GM12873 (cell line): ENCODE measurements around the gene IZUMO1.

Experiments used
- TF ChIP-seq, protein P1 (sequence below): IDR thresholded peaks from 2 replicates; pipeline ENCODE4 v1.5.1; 2012; ENCODE audit warnings: low read depth, mild to moderate bottlenecking, moderate library complexity, low read length, control low read depth; ENCODE audit not compliant: insufficient read depth; ENCODE audit errors: missing control alignments

The IZUMO1 gene

DNA sequence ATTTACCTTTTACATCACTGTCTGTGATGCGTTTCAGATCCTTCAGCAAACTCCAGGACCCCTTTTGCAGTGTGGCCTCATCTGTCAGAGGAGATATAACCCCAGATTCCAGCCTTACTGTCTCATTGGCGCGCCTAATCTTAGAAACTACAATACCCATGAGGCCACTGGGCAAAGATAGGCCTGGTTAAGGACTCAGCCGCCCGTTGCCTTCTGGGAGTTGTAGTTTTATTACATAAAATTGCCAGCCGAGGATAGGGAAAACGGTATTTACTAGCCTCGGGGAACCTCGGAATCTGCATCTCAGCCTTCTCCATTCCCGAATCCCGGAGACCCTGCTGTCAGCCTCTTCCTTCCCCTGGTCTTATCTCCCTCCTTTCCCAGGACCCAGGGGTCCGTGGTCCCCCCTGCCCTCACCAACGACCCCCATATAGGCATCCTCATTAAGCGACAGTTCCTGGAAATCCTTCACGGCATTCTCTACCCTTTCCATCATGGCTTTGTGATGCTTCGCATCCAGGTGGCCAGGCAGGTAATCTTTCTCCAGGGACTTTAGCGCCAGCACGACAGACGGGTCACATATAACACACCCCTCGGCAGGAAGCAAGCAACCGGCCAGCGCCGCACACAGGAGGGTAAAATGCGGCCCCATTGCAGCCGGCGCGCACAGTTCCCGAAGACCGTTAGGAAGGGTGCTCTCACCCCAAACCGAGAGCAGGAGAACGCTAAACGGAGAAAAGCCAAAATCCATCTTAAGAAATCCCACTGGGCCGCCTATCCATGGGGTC, 1.3 kb downstream of the IZUMO1 start:
- TF ChIP-seq, protein P1, sequence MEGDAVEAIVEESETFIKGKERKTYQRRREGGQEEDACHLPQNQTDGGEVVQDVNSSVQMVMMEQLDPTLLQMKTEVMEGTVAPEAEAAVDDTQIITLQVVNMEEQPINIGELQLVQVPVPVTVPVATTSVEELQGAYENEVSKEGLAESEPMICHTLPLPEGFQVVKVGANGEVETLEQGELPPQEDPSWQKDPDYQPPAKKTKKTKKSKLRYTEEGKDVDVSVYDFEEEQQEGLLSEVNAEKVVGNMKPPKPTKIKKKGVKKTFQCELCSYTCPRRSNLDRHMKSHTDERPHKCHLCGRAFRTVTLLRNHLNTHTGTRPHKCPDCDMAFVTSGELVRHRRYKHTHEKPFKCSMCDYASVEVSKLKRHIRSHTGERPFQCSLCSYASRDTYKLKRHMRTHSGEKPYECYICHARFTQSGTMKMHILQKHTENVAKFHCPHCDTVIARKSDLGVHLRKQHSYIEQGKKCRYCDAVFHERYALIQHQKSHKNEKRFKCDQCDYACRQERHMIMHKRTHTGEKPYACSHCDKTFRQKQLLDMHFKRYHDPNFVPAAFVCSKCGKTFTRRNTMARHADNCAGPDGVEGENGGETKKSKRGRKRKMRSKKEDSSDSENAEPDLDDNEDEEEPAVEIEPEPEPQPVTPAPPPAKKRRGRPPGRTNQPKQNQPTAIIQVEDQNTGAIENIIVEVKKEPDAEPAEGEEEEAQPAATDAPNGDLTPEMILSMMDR: no peak

DNA sequence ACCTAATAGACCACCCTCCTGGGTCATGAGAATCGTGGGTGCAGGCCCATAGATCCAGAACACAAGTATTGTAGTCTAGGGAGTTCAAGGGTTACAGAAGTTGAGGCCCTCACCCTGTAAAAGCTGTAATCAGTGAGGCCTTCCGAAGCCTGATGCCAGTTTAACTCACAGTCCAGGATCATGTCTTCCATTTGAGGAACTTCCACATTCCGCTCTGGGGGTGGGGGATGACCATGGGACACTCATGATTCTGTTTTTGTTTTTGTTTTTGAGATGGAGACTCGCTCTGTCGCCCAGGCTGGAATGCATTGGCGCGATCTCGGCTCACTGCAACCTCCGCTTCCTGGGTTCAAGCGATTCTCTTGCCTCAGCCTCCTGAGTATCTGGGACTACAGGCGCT, 4.6 kb downstream of the IZUMO1 start:
- TF ChIP-seq, protein P1: no peak

DNA sequence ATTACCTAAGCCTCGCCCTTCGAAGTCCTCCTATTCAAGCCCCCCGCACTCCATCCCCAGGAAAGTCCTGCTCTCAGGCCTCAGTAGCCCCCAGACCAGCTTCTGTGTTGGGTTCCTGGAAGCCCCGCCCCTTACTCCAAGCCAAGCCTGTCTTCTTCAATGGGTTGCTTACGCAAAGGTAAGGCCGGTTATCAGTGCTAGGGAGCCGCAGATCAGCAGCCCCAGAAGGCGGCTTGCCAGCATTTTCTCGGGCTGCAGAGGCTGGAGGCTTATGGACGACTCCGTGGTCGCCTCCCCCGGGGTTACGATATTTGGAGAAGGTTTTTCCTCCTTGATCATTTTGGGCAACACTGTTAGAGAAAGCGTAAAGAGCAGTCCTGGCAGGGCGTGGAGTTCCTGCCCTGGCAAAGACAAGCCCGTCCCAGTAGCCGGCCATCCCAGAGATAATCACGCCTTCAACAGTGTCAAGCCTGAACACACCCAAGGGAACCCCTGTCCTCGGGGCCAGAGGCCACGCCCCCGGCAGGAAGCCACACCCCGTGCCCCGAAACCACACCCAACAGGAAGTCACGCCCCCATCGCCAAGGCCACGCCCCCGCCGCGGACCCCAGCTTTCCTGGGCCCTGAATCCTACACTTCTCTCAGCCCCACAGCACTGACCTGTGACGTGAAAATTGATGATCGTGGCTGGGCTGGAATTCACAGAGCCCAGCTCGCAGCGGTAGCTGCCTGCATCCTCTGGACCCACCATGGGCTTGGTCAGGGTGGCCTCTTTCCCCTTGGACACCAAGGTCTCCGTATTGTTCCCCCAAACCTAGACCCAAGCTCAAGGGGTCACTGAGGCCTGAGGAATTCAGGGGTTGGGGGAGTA, 5.3 kb downstream of the IZUMO1 start:
- TF ChIP-seq, protein P1: no peak

DNA sequence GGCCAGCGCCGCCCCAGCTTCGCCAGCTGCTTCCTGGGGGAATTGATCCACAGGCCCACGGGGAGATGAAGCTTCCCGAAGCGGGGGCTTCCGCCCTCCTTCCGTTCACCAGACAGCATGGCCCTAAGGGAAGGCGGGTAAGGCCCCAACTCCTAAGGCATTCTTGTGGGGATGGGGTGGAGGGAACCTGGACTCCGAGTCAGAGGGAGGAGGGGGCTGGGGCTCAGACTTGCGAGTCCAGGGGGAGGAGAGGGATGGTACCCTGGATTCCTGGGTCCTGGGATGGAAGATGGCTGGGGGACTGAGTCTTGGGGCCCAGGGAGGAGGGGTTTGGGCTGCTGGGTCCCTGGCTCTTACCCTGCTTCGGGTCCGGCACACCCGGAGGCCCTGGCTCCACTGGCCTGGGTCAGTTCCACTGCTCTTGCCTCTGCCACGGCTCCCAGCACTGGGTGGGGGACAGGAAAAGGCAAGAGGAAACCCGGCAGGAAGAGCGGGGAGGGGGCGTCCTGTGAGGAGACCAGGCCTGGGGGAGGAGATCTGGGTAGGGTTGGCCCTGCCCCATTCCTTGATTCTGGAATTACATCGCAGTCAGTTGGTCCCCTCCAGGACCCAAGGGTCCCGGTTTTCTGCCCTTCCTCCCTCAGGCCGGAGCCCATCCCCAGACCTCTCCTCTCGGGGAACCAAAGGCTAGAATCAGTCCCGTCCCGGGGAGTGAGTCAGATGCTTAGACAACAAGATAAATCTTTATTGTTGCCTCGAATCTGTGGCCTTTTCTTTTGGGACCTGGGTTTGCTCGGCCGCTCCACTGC, 6.3 kb downstream of the IZUMO1 start, which contains the start of gene RASIP1:
RASIP1 (minus strand) TSS at position 447 of the 809 bp plus-strand sequence; CDS start at position 119, 328 bp downstream.
- TF ChIP-seq, protein P1: no peak

DNA sequence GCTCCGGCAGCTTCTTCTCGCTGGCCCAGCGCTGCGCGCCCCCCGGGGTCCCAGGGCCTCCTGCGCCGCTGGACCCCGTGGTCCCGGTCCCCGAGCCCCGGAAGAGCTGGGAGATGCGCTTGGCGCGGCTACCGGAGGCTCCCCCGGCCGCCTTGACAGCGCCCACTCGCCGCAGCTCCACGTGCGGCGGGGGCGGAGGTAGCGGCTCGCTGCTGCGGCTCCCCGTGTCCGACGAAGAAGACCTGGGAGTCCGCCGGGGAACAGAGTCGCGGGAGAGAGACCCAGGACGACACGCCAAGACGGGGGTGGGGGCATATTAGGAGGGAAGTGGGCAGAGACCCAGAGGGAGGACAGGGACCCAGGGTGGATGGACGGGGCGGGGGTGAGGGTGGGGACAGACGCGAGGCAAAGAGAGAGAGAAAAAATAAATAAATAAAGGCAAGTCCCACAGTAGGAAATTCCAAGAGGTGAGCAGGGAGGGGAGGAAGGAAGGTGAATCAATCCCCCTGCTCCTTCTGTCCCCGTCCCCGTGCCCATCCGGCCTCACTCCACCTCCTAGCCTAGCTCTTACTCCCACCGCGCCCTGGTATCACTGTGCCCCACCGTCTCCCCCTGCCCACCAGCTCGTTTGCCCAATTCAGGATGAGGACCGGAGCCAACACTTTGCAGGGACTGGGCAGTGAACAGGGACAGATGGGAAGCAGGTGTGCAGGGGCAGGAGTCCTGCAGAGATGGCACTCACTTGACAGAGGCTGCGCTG, 7.1 kb downstream of the IZUMO1 start:
- TF ChIP-seq, protein P1: no peak

DNA sequence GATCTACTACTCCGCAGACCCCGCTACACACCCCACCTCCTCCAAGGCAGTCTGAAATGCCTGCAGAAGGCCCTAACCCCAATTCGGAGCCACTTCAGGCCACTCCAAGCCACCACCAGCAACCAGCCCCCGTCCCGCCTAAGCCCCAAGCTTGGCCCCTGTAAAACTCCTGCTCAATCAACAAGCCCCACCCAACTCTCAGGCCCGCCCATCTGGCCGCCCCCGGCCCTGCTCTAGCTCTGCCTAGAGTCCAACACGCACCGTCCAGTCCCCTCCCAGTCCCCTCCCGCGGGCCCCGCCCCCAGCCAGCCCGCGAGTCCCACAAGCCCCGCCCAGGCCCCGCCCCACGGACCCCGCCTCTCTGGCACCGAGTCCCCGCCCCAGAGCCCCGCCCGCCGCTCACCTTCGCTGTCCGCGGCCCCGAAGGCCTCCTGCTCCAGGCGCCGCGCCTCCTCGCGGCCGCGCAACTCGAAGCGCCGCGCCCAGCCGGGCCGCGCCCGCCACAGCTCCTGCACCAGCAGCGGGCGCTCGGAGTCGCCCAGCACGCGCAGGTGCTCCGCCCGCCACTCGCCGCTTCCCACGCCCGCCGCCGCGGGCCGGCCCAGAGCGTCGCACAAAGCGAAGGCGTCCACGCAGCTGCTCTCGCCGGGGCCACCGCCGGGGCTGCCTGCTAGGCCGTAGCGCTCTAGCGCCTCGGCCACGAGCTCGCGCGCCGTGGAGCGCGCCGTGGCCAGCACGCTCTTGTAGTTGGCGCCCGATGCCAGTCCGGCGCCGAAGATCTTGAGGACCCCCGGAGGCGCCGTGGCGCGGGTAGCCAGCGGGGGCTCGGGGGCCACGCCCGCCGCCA, 7.9 kb downstream of the IZUMO1 start:
- TF ChIP-seq, protein P1: peak; percentile 35
